ENCODE measurements around the gene ATP8A2. TPM values are rescaled to one million over a fixed set of nuclear protein-coding genes. Genes with fewer than 3 reads are reported as not detected.
A peak's percentile ranks its signal among the peaks of the same experiment; 100 is the strongest.

ATP8A2 gene
- total RNA-seq, 6 experiments from 2014 or later = not detected

- no peak for DNase-seq
- TF ChIP-seq CTCF (IDR thresholded peaks at IDR 0.05) = no peak
- TF ChIP-seq POLR2A (IDR thresholded peaks at IDR 0.05) = no peak
- intact Hi-C loops (cut with DNase I) = no loop called here
- WGBS (ENCODE audit: insufficient coverage, low coverage, low lambda C conversion rate, missing lambda C conversion rate) = 61% methylated on average over 4 of the region's 4 CpGs
- no peaks in the 10 kb centered on the region for H3K36me3 ChIP-seq
- no peaks in the 10 kb centered on the region for H3K27me3 ChIP-seq
- no peak overlapping the region for H3K4me3 ChIP-seq
- no peak overlapping the region for H3K27ac ChIP-seq
- no peak for ATAC-seq
- H3K9me3 ChIP-seq = no peaks in the 10 kb centered on the region
- no peaks in the 10 kb centered on the region for H3K4me1 ChIP-seq
These were observed 658.6 kb downstream of the ATP8A2 start for GRCh38 chr13:26030331-26030730.

GRCh38 chr13:26034018-26034417 lies 662.2 kb downstream of the ATP8A2 start:
- no peak for DNase-seq
- H3K4me1 ChIP-seq = no peaks in the 10 kb centered on the region
- no peaks in the 10 kb centered on the region for H3K36me3 ChIP-seq
- no peak overlapping the region for H3K27ac ChIP-seq
- 76% methylated on average over 3 of the region's 3 CpGs for WGBS (ENCODE audit: insufficient coverage, low coverage, low lambda C conversion rate, missing lambda C conversion rate)
- TF ChIP-seq POLR2A (IDR thresholded peaks at IDR 0.05) = no peak
- no peaks in the 10 kb centered on the region for H3K9me3 ChIP-seq
- no peaks in the 10 kb centered on the region for H3K27me3 ChIP-seq
- no peak for ATAC-seq
- H3K4me3 ChIP-seq = no peak overlapping the region
- intact Hi-C loops (cut with DNase I) = no loop called here

- DNase-seq = no peak
- ATAC-seq = no peak
- Histone ChIP-seq H3K27ac (no peak overlapping the region), H3K27me3 (no peaks in the 10 kb centered on the region), H3K4me3 (no peak overlapping the region), H3K4me1 (no peaks in the 10 kb centered on the region), H3K9me3 (no peaks in the 10 kb centered on the region), H3K36me3 (no peaks in the 10 kb centered on the region)
- no peak for TF ChIP-seq CTCF (IDR thresholded peaks at IDR 0.05)
- TF ChIP-seq POLR2A (IDR thresholded peaks at IDR 0.05) = no peak
- intact Hi-C loops (cut with DNase I) = no loop called here
- WGBS (ENCODE audit: insufficient coverage, low coverage, low lambda C conversion rate, missing lambda C conversion rate) = 65% methylated on average over 4 of the region's 4 CpGs
These were observed 664.6 kb downstream of the ATP8A2 start for GRCh38 chr13:26036383-26036782.

GRCh38 chr13:26037302-26037701 lies 665.5 kb downstream of the ATP8A2 start:
- ATAC-seq (no peak), DNase-seq (no peak)
- Histone ChIP-seq H3K27ac (no peak overlapping the region), H3K36me3 (no peaks in the 10 kb centered on the region), H3K27me3 (no peaks in the 10 kb centered on the region), H3K4me3 (no peak overlapping the region), H3K4me1 (no peaks in the 10 kb centered on the region), H3K9me3 (no peaks in the 10 kb centered on the region)
- intact Hi-C loops (cut with DNase I) = no loop called here
- WGBS (ENCODE audit: insufficient coverage, low coverage, low lambda C conversion rate, missing lambda C conversion rate) = 30% methylated on average over 2 of the region's 2 CpGs
- TF ChIP-seq POLR2A (IDR thresholded peaks at IDR 0.05) = no peak
- TF ChIP-seq CTCF (IDR thresholded peaks at IDR 0.05) = peak in 2 of 4 donors; percentile 8 to 27

- DNase-seq (no peak), ATAC-seq (no peak)
- H3K4me1 ChIP-seq = no peaks in the 10 kb centered on the region
- H3K36me3 ChIP-seq = no peaks in the 10 kb centered on the region
- 76% methylated on average over 8 of the region's 8 CpGs for WGBS (ENCODE audit: insufficient coverage, low coverage, low lambda C conversion rate, missing lambda C conversion rate)
- intact Hi-C loops (cut with DNase I) = no loop called here
- H3K27me3 ChIP-seq = peaks cover 0 to 4% of the 10 kb centered on the region in 2 donors
- TF ChIP-seq POLR2A (IDR thresholded peaks at IDR 0.05) (no peak), CTCF (IDR thresholded peaks at IDR 0.05) (no peak)
- no peak overlapping the region for H3K4me3 ChIP-seq
- no peak overlapping the region for H3K27ac ChIP-seq
- H3K9me3 ChIP-seq = no peaks in the 10 kb centered on the region
These were observed 667.2 kb downstream of the ATP8A2 start for GRCh38 chr13:26038931-26039475.

All from right lobe of liver (tissue), 6 donors.